SK-N-SH (cell line): Measurements from ENCODE around the gene LRCOL1. TPM values are rescaled to one million over a fixed set of nuclear protein-coding genes. Genes with fewer than 3 reads are reported as not detected.

ENCODE experiments used
- CTCF ChIA-PET: fragments of 300-600, 350-600 bp; formaldehyde crosslinking; extraction: SDS; loops from one replicate; lab custom pipeline; 2021; lab: Yijun Ruan, JAX
- POLR2A ChIA-PET: fragments of 350-600 bp; sonication (Branson Sonifier 250); formaldehyde crosslinking; extraction: SDS; loops from one replicate; lab custom pipeline; 2020; ENCODE audit warnings: antibody characterized with exemption, inconsistent platforms; lab: Yijun Ruan, JAX
- DNase-seq: peaks from one replicate; pipeline ENCODE4 v3.0.0; 2012
- H2AFZ ChIP-seq: fragments of 200-600 bp; sonication (generic); 2 replicates; pipeline ENCODE4 v1.8.1; 2016; ENCODE audit warnings: antibody characterized with exemption, mild to moderate bottlenecking, low read depth
- H3F3A ChIP-seq: fragments of 200-600 bp; sonication (generic); replicated peaks from 2 replicates; pipeline ENCODE3; 2016; ENCODE audit warnings: antibody characterized with exemption, mild to moderate bottlenecking; ENCODE audit not compliant: insufficient read depth
- H3K27ac ChIP-seq, 2 experiments: fragments of 200-500 bp in 1 of 2; fragments of 200-600 bp in 1 of 2; sonication (Bioruptor generic) in 1 of 2; sonication (generic), shearing (Covaris generic) in 1 of 2; 2 replicates each; pipeline versions ENCODE4 v1.5.1 to v1.6.1; 2014 to 2016; ENCODE audit warnings: low read depth in 2 of 2, inconsistent platforms in 1 of 2, low read length in 1 of 2, mild to moderate bottlenecking in 1 of 2, mixed read lengths in 1 of 2
- H3K27me3 ChIP-seq: fragments of 200-600 bp; sonication (generic), shearing (Covaris generic); 2 replicates; pipeline ENCODE4 v1.6.1; 2016; ENCODE audit warnings: mixed run types; ENCODE audit not compliant: insufficient read depth
- H3K36me3 ChIP-seq, 2 experiments: fragments of 200-500 bp in 1 of 2; fragments of 200-600 bp in 1 of 2; sonication (Bioruptor generic) in 1 of 2; sonication (generic) in 1 of 2; replicated peaks in 1 of 2; 2 replicates each; pipeline versions ENCODE3 to v1.5.1; 2014 to 2016; ENCODE audit warnings: low read length in 1 of 2, mild to moderate bottlenecking in 1 of 2; ENCODE audit not compliant: insufficient read depth in 2 of 2, control insufficient read depth in 1 of 2
- H3K4me1 ChIP-seq, 2 experiments: fragments of 200-500 bp in 1 of 2; fragments of 200-600 bp in 1 of 2; sonication (Bioruptor generic) in 1 of 2; sonication (generic), shearing (Covaris generic) in 1 of 2; 2 replicates each; pipeline versions ENCODE4 v1.5.1 to v1.6.1; 2014 to 2016; ENCODE audit warnings: low read depth in 1 of 2, low read length in 1 of 2, mixed run types in 1 of 2; ENCODE audit not compliant: insufficient read depth in 2 of 2, control insufficient read depth in 1 of 2
- H3K4me2 ChIP-seq: fragments of 200-600 bp; sonication (generic), shearing (Covaris generic); 2 replicates; pipeline ENCODE4 v1.6.1; 2017; ENCODE audit warnings: mixed run types
- H3K4me3 ChIP-seq, 2 experiments: fragments of 200-500 bp in 1 of 2; fragments of 200-600 bp in 1 of 2; sonication (Bioruptor generic) in 1 of 2; sonication (generic), shearing (Covaris generic) in 1 of 2; 2 replicates each; pipeline versions ENCODE4 v1.5.1 to v1.8.1; 2014 to 2016; ENCODE audit warnings: low read depth in 2 of 2, inconsistent platforms in 1 of 2, low read length in 1 of 2, mild to moderate bottlenecking in 1 of 2, mixed read lengths in 1 of 2, moderate library complexity in 1 of 2
- H3K79me2 ChIP-seq: fragments of 200-600 bp; sonication (generic); 2 replicates; pipeline ENCODE4 v1.8.1; 2017; ENCODE audit warnings: mild to moderate bottlenecking; ENCODE audit not compliant: insufficient read depth
- H3K9ac ChIP-seq: fragments of 200-600 bp; sonication (generic); 2 replicates; pipeline ENCODE4 v1.6.1; 2017; ENCODE audit warnings: mixed run types
- H3K9me2 ChIP-seq: fragments of 200-600 bp; sonication (generic); 2 replicates; pipeline ENCODE4 v1.6.1; 2017; ENCODE audit warnings: mixed run types
- H3K9me3 ChIP-seq: fragments of 200-600 bp; sonication (generic); 2 replicates; pipeline ENCODE4 v1.6.1; 2017; ENCODE audit warnings: mixed run types, mild to moderate bottlenecking, moderate library complexity
- H4K20me1 ChIP-seq: fragments of 200-600 bp; sonication (generic); 2 replicates; pipeline ENCODE4 v1.6.1; 2017; ENCODE audit warnings: mild to moderate bottlenecking, mixed run types; ENCODE audit not compliant: insufficient read depth
- FOXJ3 ChIP-seq: sonication (generic); formaldehyde crosslinking; IDR thresholded peaks from 2 replicates; pipeline ENCODE4 v1.5.1; 2020; ENCODE audit warnings: mild to moderate bottlenecking, missing genetic modification reagents
- GABPA ChIP-seq: IDR thresholded peaks from 2 replicates; pipeline ENCODE4 v1.4.0; 2012; ENCODE audit warnings: low read depth, mild to moderate bottlenecking
- MAX ChIP-seq: IDR thresholded peaks from 2 replicates; pipeline ENCODE4 v1.4.0; 2012; ENCODE audit warnings: low read depth
- MEF2A ChIP-seq: IDR thresholded peaks from 2 replicates; pipeline ENCODE4 v1.4.0; 2012; ENCODE audit warnings: low read depth, borderline replicate concordance
- MXI1 ChIP-seq: IDR thresholded peaks from 2 replicates; pipeline ENCODE4 v1.6.1; 2012; ENCODE audit warnings: mild to moderate bottlenecking, low read depth, low read length, improper control_type of control experiment
- NRF1 ChIP-seq: IDR thresholded peaks from 2 replicates; pipeline ENCODE4 v1.6.1; 2012; ENCODE audit warnings: low read depth, mild to moderate bottlenecking, low read length
- POLR2AphosphoS5 ChIP-seq: IDR thresholded peaks from 2 replicates; pipeline ENCODE4 v1.6.1; 2012; ENCODE audit warnings: low read depth, low read length
- RFX5 ChIP-seq: IDR thresholded peaks from 2 replicates; pipeline ENCODE4 v1.6.1; 2012; ENCODE audit warnings: mild to moderate bottlenecking, improper control_type of control experiment, low read length
- RXRA ChIP-seq: IDR thresholded peaks from 2 replicates; pipeline ENCODE4 v1.4.0; 2012; ENCODE audit warnings: low read depth, mild to moderate bottlenecking, borderline replicate concordance
- SMC3 ChIP-seq: IDR thresholded peaks from 2 replicates; pipeline ENCODE4 v1.6.1; 2012; ENCODE audit warnings: low read depth, low read length, improper control_type of control experiment
- TAF1 ChIP-seq: IDR thresholded peaks from 2 replicates; pipeline ENCODE4 v1.6.1; 2012; ENCODE audit warnings: low read depth, mild to moderate bottlenecking, low read length, moderate library complexity, borderline replicate concordance
- TCF12 ChIP-seq: IDR thresholded peaks from 2 replicates; pipeline ENCODE4 v1.4.0; 2012
- TEAD4 ChIP-seq: IDR thresholded peaks from 2 replicates; pipeline ENCODE4 v1.4.0; 2012; ENCODE audit warnings: mild to moderate bottlenecking, borderline replicate concordance; ENCODE audit not compliant: insufficient read depth
- USF1 ChIP-seq: IDR thresholded peaks from 2 replicates; pipeline ENCODE4 v1.4.0; 2012; ENCODE audit warnings: low read depth, borderline replicate concordance
- WGBS: methylation state at CpG from one replicate; pipeline ENCODE4 v1.1.6; 2017; ENCODE audit warnings: low lambda C conversion rate; 5-methylcytosine and 5-hydroxymethylcytosine counted together
- polyA plus RNA-seq, 3 experiments: library from polyadenylated mRNA; depleted of rRNA; stranded (reverse); fragments of >200 nt; gene quantifications; 2 replicates each; pipeline ENCODE4 v1.2.3, GENCODE V29; 2012
- TF ChIP-seq, protein P1 (sequence below): IDR thresholded peaks from 2 replicates; pipeline ENCODE4 v1.6.1; 2012; ENCODE audit warnings: mild to moderate bottlenecking, low read depth, low read length, moderate library complexity
- TF ChIP-seq, protein P2 (sequence below): fragments of 150-350 bp; IDR thresholded peaks from 2 replicates; pipeline ENCODE4 v1.6.1; 2017; ENCODE audit warnings: antibody characterized with exemption, low read length, low read depth, borderline replicate concordance

Gene LRCOL1
- polyA plus RNA-seq, 1 of the 3 experiments (the other 2 are of a cell fraction): 1.1 TPM

- no peaks in the 10 kb centered on the region for H3K79me2 ChIP-seq
- H3K27ac ChIP-seq: no peak overlapping the region
- CTCF ChIA-PET: interaction anchor here (1.2 to 1.6 kb wide), 2 partner anchors 15 to 24 kb away, joined by 3 to 6 read pairs; no protein-coding TSS in a partner anchor
- H3K9me3 ChIP-seq: no peaks in the 10 kb centered on the region
- H3K36me3 ChIP-seq: peaks cover 26 to 32% of the 10 kb centered on the region in 2 experiments
- no peak overlapping the region for H3K4me2 ChIP-seq
- no peaks in the 10 kb centered on the region for H3F3A ChIP-seq
- H3K9me2 ChIP-seq: no peaks in the 10 kb centered on the region
- TF ChIP-seq MEF2A (no peak), TAF1 (no peak), TEAD4 (no peak), RXRA (no peak), NRF1 (no peak), POLR2AphosphoS5 (no peak), USF1 (no peak), RFX5 (no peak), MXI1 (no peak), SMC3 (no peak), GABPA (no peak), FOXJ3 (no peak), TCF12 (no peak), MAX (no peak)
- TF ChIP-seq, protein P1, sequence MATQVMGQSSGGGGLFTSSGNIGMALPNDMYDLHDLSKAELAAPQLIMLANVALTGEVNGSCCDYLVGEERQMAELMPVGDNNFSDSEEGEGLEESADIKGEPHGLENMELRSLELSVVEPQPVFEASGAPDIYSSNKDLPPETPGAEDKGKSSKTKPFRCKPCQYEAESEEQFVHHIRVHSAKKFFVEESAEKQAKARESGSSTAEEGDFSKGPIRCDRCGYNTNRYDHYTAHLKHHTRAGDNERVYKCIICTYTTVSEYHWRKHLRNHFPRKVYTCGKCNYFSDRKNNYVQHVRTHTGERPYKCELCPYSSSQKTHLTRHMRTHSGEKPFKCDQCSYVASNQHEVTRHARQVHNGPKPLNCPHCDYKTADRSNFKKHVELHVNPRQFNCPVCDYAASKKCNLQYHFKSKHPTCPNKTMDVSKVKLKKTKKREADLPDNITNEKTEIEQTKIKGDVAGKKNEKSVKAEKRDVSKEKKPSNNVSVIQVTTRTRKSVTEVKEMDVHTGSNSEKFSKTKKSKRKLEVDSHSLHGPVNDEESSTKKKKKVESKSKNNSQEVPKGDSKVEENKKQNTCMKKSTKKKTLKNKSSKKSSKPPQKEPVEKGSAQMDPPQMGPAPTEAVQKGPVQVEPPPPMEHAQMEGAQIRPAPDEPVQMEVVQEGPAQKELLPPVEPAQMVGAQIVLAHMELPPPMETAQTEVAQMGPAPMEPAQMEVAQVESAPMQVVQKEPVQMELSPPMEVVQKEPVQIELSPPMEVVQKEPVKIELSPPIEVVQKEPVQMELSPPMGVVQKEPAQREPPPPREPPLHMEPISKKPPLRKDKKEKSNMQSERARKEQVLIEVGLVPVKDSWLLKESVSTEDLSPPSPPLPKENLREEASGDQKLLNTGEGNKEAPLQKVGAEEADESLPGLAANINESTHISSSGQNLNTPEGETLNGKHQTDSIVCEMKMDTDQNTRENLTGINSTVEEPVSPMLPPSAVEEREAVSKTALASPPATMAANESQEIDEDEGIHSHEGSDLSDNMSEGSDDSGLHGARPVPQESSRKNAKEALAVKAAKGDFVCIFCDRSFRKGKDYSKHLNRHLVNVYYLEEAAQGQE: no peak
- TF ChIP-seq, protein P2, sequence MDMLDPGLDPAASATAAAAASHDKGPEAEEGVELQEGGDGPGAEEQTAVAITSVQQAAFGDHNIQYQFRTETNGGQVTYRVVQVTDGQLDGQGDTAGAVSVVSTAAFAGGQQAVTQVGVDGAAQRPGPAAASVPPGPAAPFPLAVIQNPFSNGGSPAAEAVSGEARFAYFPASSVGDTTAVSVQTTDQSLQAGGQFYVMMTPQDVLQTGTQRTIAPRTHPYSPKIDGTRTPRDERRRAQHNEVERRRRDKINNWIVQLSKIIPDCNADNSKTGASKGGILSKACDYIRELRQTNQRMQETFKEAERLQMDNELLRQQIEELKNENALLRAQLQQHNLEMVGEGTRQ: no peak
- TF ChIP-seq, all 33 proteins: peak for 0
- Histone ChIP-seq H3K9ac (no peak overlapping the region), H3K4me3 (no peak overlapping the region), H3K27me3 (no peaks in the 10 kb centered on the region), H2AFZ (no peak overlapping the region), H4K20me1 (no peaks in the 10 kb centered on the region), H3K4me1 (no peaks in the 10 kb centered on the region)
- no peak for DNase-seq
- 90% methylated on average over 7 of the region's 7 CpGs for WGBS
- POLR2A ChIA-PET: no interaction called here
Observed at GRCh38 chr12:132653567-132654290, 43.3 kb upstream of the LRCOL1 start.
